NCI-H146 (cell line): Measurements from ENCODE around the gene TMEM9.
"Not testable (repeated sequence)": the region's sequence is repeated elsewhere in the genome, so short reads cannot be mapped to it uniquely, and the experiment has no call there.

ENCODE experiments used
- DNase-seq: peaks from one replicate; lab custom pipeline; 2025; lab: John Stamatoyannopoulos, UW

The TMEM9 gene

GRCh38 chr1:201172999-201173610 is 18.8 kb upstream of the TMEM9 start:
- DNase-seq = no peak

- no peak for DNase-seq
These were observed 18.1 kb upstream of the TMEM9 start for GRCh38 chr1:201172326-201172725.

GRCh38 chr1:201171063-201172036 is 17.1 kb upstream of the TMEM9 start:
- DNase-seq = no peak

GRCh38 chr1:201170533-201171062 is 16.3 kb upstream of the TMEM9 start:
- peak; percentile 99 for DNase-seq

GRCh38 chr1:201169971-201170532 is 15.8 kb upstream of the TMEM9 start:
- DNase-seq = no peak

- DNase-seq = no peak
These were observed 14.9 kb upstream of the TMEM9 start for GRCh38 chr1:201169203-201169602.

GRCh38 chr1:201167041-201167991 is 13.0 kb upstream of the TMEM9 start:
- peak; percentile 85 for DNase-seq

GRCh38 chr1:201164645-201165044 is 10.4 kb upstream of the TMEM9 start:
- no peak for DNase-seq

GRCh38 chr1:201163707-201164106 is 9.4 kb upstream of the TMEM9 start:
- no peak for DNase-seq

GRCh38 chr1:201163036-201163435 is 8.8 kb upstream of the TMEM9 start:
- not testable (repeated sequence) for DNase-seq

- no peak for DNase-seq
These were observed 3.7 kb upstream of the TMEM9 start for GRCh38 chr1:201157949-201158348.

- DNase-seq = no peak
These were observed 2.5 kb upstream of the TMEM9 start for GRCh38 chr1:201156819-201157218.

- DNase-seq = no peak
These were observed 2.1 kb upstream of the TMEM9 start for GRCh38 chr1:201156346-201156745.

GRCh38 chr1:201155354-201155753 is 1.1 kb upstream of the TMEM9 start:
- peak; percentile 13 for DNase-seq

- peak; percentile 82 for DNase-seq
These were observed 543 bp downstream of the TMEM9 start for GRCh38 chr1:201153474-201154388.

GRCh38 chr1:201149400-201149799 is 4.9 kb downstream of the TMEM9 start:
- DNase-seq = peak; percentile 55

- no peak for DNase-seq
These were observed 6.8 kb downstream of the TMEM9 start for GRCh38 chr1:201147396-201148015.

GRCh38 chr1:201146626-201147390 is 7.5 kb downstream of the TMEM9 start:
- no peak for DNase-seq

GRCh38 chr1:201145816-201146215 is 8.5 kb downstream of the TMEM9 start:
- DNase-seq = no peak
